H1 (cell line): ENCODE data around the gene CHST12. TPM values are rescaled to one million over a fixed set of nuclear protein-coding genes. Genes with fewer than 3 reads are reported as not detected.
A peak's percentile ranks its signal among the peaks of the same experiment; 100 is the strongest.

Experiments
- CTCF ChIA-PET: fragments of 300-600 bp; sonication (Branson Sonifier 250); formaldehyde crosslinking; loops from one replicate; lab custom pipeline; 2021; ENCODE audit not compliant: partially characterized antibody; lab: Charles Lee
- POLR2A ChIA-PET: fragments of 300-600 bp; sonication (Branson Sonifier 250); formaldehyde crosslinking; loops from one replicate; lab custom pipeline; 2021; ENCODE audit warnings: inconsistent platforms; ENCODE audit not compliant: partially characterized antibody; lab: Charles Lee
- DNase-seq, 2 experiments: peaks; one replicate each; pipeline versions ENCODE4 v3.0.0 to v3.0.0-alpha.2; 2010 to 2022; ENCODE audit warnings: low spot score in 2 of 2, low read depth in 1 of 2, mixed read lengths in 1 of 2
- FAIRE-seq: peaks from 2 replicates; lab custom pipeline; 2011; peaks lifted over from hg19 to GRCh38; lab: Jason Lieb, UNC
- H2AFZ ChIP-seq: 2 replicates; pipeline ENCODE4 v1.8.1; 2012; ENCODE audit warnings: low read length, inconsistent platforms
- H2AK5ac ChIP-seq: 2 replicates; pipeline ENCODE4 v1.6.1; 2013; ENCODE audit warnings: low read depth, low read length
- H2BK120ac ChIP-seq: replicated peaks from 2 replicates; pipeline ENCODE3; 2013; ENCODE audit warnings: low read depth, low read length, inconsistent platforms
- H2BK12ac ChIP-seq: 2 replicates; pipeline ENCODE4 v1.6.1; 2013; ENCODE audit warnings: low read depth, low read length
- H2BK15ac ChIP-seq: 2 replicates; pipeline ENCODE4 v1.6.1; 2013; ENCODE audit warnings: low read length
- H2BK20ac ChIP-seq: 2 replicates; pipeline ENCODE4 v1.6.1; 2013; ENCODE audit warnings: low read length
- H2BK5ac ChIP-seq: 2 replicates; pipeline ENCODE4 v1.6.1; 2013; ENCODE audit warnings: low read depth, low read length
- H3K14ac ChIP-seq: 2 replicates; pipeline ENCODE4 v1.6.1; 2013; ENCODE audit warnings: inconsistent platforms; ENCODE audit not compliant: insufficient read length
- H3K18ac ChIP-seq: 2 replicates; pipeline ENCODE4 v1.6.1; 2013; ENCODE audit warnings: low read length; ENCODE audit errors: extremely low read depth
- H3K23ac ChIP-seq: 2 replicates; pipeline ENCODE4 v1.6.1; 2013; ENCODE audit warnings: inconsistent platforms; ENCODE audit not compliant: insufficient read length
- H3K23me2 ChIP-seq: 2 replicates; pipeline ENCODE4 v1.6.1; 2013; ENCODE audit warnings: low read depth, low read length
- H3K27ac ChIP-seq: 2 replicates; pipeline ENCODE4 v1.6.1; 2011; ENCODE audit warnings: low read depth, low read length, inconsistent platforms
- H3K27me3 ChIP-seq, 4 experiments: replicated peaks in 1 of 4; 1 replicate in 1 of 4; 2 replicates in 3 of 4; pipeline versions ENCODE4 v1.6.1 to v1.8.1; 2011 to 2013; ENCODE audit warnings: low read length in 3 of 4, mild to moderate bottlenecking in 3 of 4, inconsistent platforms in 2 of 4, mixed read lengths in 2 of 4, moderate library complexity in 1 of 4; ENCODE audit not compliant: control insufficient read depth in 3 of 4, insufficient read depth in 3 of 4; ENCODE audit errors: extremely low read depth in 1 of 4
- H3K36me3 ChIP-seq, 4 experiments: 2 replicates each; pipeline versions ENCODE4 v1.6.1 to v1.8.1; 2011 to 2013; ENCODE audit warnings: mild to moderate bottlenecking in 4 of 4, low read length in 3 of 4, moderate library complexity in 2 of 4, control low read depth in 1 of 4, inconsistent platforms in 1 of 4; ENCODE audit not compliant: insufficient read depth in 4 of 4, control insufficient read depth in 2 of 4
- H3K4ac ChIP-seq: replicated peaks from 2 replicates; pipeline ENCODE3; 2013; ENCODE audit warnings: low read length, low read depth, mixed read lengths, inconsistent platforms; ENCODE audit not compliant: insufficient read length
- H3K4me1 ChIP-seq, 4 experiments: replicated peaks in 1 of 4; 1 replicate in 1 of 4; 2 replicates in 3 of 4; pipeline versions ENCODE4 v1.6.1 to v1.8.1; 2011 to 2013; ENCODE audit warnings: low read length in 3 of 4, inconsistent platforms in 2 of 4, mixed read lengths in 1 of 4; ENCODE audit not compliant: insufficient read depth in 4 of 4, control insufficient read depth in 3 of 4
- H3K4me2 ChIP-seq, 2 experiments: 2 replicates each; pipeline versions ENCODE4 v1.6.1 to v1.8.1; 2011 to 2013; ENCODE audit warnings: low read depth in 2 of 2, low read length in 2 of 2, control low read depth in 1 of 2, inconsistent platforms in 1 of 2, mild to moderate bottlenecking in 1 of 2; ENCODE audit not compliant: insufficient read depth in 1 of 2
- H3K4me3 ChIP-seq, 4 experiments: fragments of 200-600, 300-600 bp in 1 of 4; sonication (generic), shearing (Covaris generic), sonication (Bioruptor Twin) in 1 of 4; 2 replicates each; pipeline versions ENCODE4 v1.5.1 to v1.8.1; 2011 to 2016; ENCODE audit warnings: low read length in 4 of 4, low read depth in 3 of 4, control low read depth in 2 of 4, inconsistent platforms in 2 of 4, mild to moderate bottlenecking in 2 of 4, mixed read lengths in 1 of 4, moderate library complexity in 1 of 4; ENCODE audit not compliant: insufficient read depth in 2 of 4; ENCODE audit errors: extremely low read depth in 1 of 4
- H3K56ac ChIP-seq: replicated peaks from 2 replicates; pipeline ENCODE3; 2013; ENCODE audit warnings: low read depth, mild to moderate bottlenecking, mixed read lengths, low read length, inconsistent platforms; ENCODE audit not compliant: insufficient read length
- H3K79me1 ChIP-seq: 2 replicates; pipeline ENCODE4 v1.6.1; 2013; ENCODE audit warnings: low read depth, low read length, control low read depth
- H3K79me2 ChIP-seq, 2 experiments: 2 replicates each; pipeline versions ENCODE4 v1.6.1 to v1.8.1; 2012 to 2013; ENCODE audit warnings: low read length in 2 of 2, mild to moderate bottlenecking in 2 of 2, inconsistent platforms in 1 of 2; ENCODE audit not compliant: insufficient read depth in 2 of 2, control insufficient read depth in 1 of 2
- H3K9ac ChIP-seq, 4 experiments: replicated peaks in 1 of 4; 1 replicate in 1 of 4; 2 replicates in 3 of 4; pipeline versions ENCODE4 v1.6.1 to v1.8.1; 2011 to 2013; ENCODE audit warnings: low read depth in 3 of 4, low read length in 3 of 4, control low read depth in 2 of 4, mild to moderate bottlenecking in 2 of 4, moderate library complexity in 2 of 4, inconsistent platforms in 1 of 4; ENCODE audit errors: extremely low read depth in 1 of 4
- H3K9me3 ChIP-seq, 2 experiments: 2 replicates each; pipeline versions ENCODE4 v1.6.1 to v1.8.1; 2012 to 2013; ENCODE audit warnings: mild to moderate bottlenecking in 2 of 2, moderate library complexity in 2 of 2, control low read depth in 1 of 2, inconsistent platforms in 1 of 2, low read depth in 1 of 2, low read length in 1 of 2, mixed read lengths in 1 of 2; ENCODE audit not compliant: insufficient read depth in 2 of 2
- H4K20me1 ChIP-seq, 2 experiments: replicated peaks in 1 of 2; 2 replicates each; pipeline versions ENCODE3 to v1.8.1; 2011 to 2013; ENCODE audit warnings: inconsistent platforms in 2 of 2, low read length in 2 of 2, mild to moderate bottlenecking in 1 of 2; ENCODE audit not compliant: insufficient read depth in 2 of 2, control insufficient read depth in 1 of 2
- H4K5ac ChIP-seq: 2 replicates; pipeline ENCODE4 v1.6.1; 2013; ENCODE audit warnings: low read length, low read depth, mixed read lengths, inconsistent platforms; ENCODE audit not compliant: insufficient read length
- H4K8ac ChIP-seq: 2 replicates; pipeline ENCODE4 v1.8.0; 2013; ENCODE audit warnings: mild to moderate bottlenecking, moderate library complexity, low read length, inconsistent platforms; ENCODE audit not compliant: insufficient read depth; ENCODE audit errors: extremely low read depth
- H4K91ac ChIP-seq: replicated peaks from 2 replicates; pipeline ENCODE3; 2013; ENCODE audit warnings: low read length, mixed read lengths, inconsistent platforms; ENCODE audit not compliant: insufficient read length
- CBX5 ChIP-seq: fragments of 300-800, 300-1000 bp; sonication (generic); IDR thresholded peaks from 2 replicates; pipeline ENCODE4 v1.7.1; 2016; ENCODE audit warnings: antibody characterized with exemption, low read length, low read depth
- RXRA ChIP-seq: IDR thresholded peaks from 2 replicates; pipeline ENCODE4 v1.6.1; 2011; ENCODE audit warnings: low read depth, mild to moderate bottlenecking, low read length, moderate library complexity; ENCODE audit not compliant: insufficient read depth
- SIX5 ChIP-seq: IDR thresholded peaks from 2 replicates; pipeline ENCODE4 v1.6.1; 2011; ENCODE audit warnings: mild to moderate bottlenecking, low read depth, low read length
- SP1 ChIP-seq: IDR thresholded peaks from 2 replicates; pipeline ENCODE4 v1.6.1; 2011; ENCODE audit warnings: low read depth, low read length
- TAF7 ChIP-seq: optimal IDR thresholded peaks from 2 replicates; pipeline ENCODE3; 2011; ENCODE audit warnings: low read depth, mild to moderate bottlenecking, inconsistent platforms, low read length, moderate library complexity, borderline replicate concordance
- ZNF274 ChIP-seq: IDR thresholded peaks from 2 replicates; pipeline ENCODE4 v1.7.0; 2012; ENCODE audit warnings: low read length, borderline replicate concordance; ENCODE audit errors: extremely low read depth
- WGBS, 2 experiments: shearing (Covaris generic) in 1 of 2; methylation state at CpG; one replicate each; pipeline versions ENCODE4 v1.1.6 to v1.1.7; 2013 to 2015; ENCODE audit warnings: low lambda C conversion rate in 2 of 2, mixed read lengths in 2 of 2, inconsistent platforms in 1 of 2, low coverage in 1 of 2, missing lambda C conversion rate in 1 of 2; ENCODE audit not compliant: insufficient replicate concordance in 2 of 2, insufficient coverage in 1 of 2, insufficient read length in 1 of 2; ENCODE audit errors: extremely low coverage in 1 of 2, missing lambda C conversion rate in 1 of 2; 5-methylcytosine and 5-hydroxymethylcytosine counted together
- polyA plus RNA-seq, 7 experiments: library from polyadenylated mRNA; depleted of rRNA in 3 of 7; stranded (reverse) in 5 of 7; unstranded in 2 of 7; fragments of >200 nt in 5 of 7; fragments of 200-250 nt in 2 of 7; gene quantifications; 1 replicate in 5 of 7; 2 replicates in 1 of 7; 4 replicates in 1 of 7; pipeline versions ENCODE4 v1.2.1 to v1.2.3, GENCODE V29; 2011 to 2013; ENCODE audit warnings: missing spikeins in 2 of 7, mixed read lengths in 2 of 7
- total RNA-seq: library from RNA; stranded (reverse); fragmentation: NEBNext Ultra II Directional; extraction: Animal tissue kit (Norgen Biotek cat#: 25700); gene quantifications from 2 replicates; pipeline ENCODE4 v1.2.1, GENCODE V29; 2021

Gene CHST12
- total and polyA plus RNA-seq, 2 of the 8 experiments (the other 6 are each of a cell fraction or from before 2014, with no cell fraction given) = 13.4 to 24.1 TPM

- Histone ChIP-seq H3K23ac (no peak overlapping the region), H4K91ac (no peak overlapping the region), H4K20me1 (peaks cover 0 to 2% of the 10 kb centered on the region in 2 experiments), H3K36me3 (no peaks in the 10 kb centered on the region; a peak in 1 of 8 replicates), H4K8ac (no peak overlapping the region), H2BK5ac (no peak overlapping the region), H2BK120ac (no peak overlapping the region), H3K79me1 (no peaks in the 10 kb centered on the region; the same call in 1 of the 2 replicates), H3K9ac (no peak overlapping the region), H3K4ac (no peak overlapping the region), H3K23me2 (no peaks in the 10 kb centered on the region), H3K56ac (no peak overlapping the region), H2BK12ac (no peak overlapping the region), H3K18ac (no peak overlapping the region), H2AFZ (no peak overlapping the region), H3K14ac (no peak overlapping the region), H3K4me1 (no peaks in the 10 kb centered on the region; a peak in 1 of 7 replicates), H2BK15ac (no peak overlapping the region), H2BK20ac (no peak overlapping the region), H4K5ac (no peak overlapping the region), H3K4me2 (no peak overlapping the region), H3K27me3 (no peaks in the 10 kb centered on the region), H3K27ac (no peak overlapping the region), H3K4me3 (no peak overlapping the region), H3K79me2 (peaks cover 0 to 19% of the 10 kb centered on the region in 2 experiments; a peak in 3 of 4 replicates), H2AK5ac (peak overlapping the region; percentile 65; the same call in 1 of the 2 replicates), H3K9me3 (no peaks in the 10 kb centered on the region)
- DNase-seq (no peak), FAIRE-seq (no peak)
- ChIA-PET CTCF (interaction anchor here (1.2 to 9.8 kb wide), 3 partner anchors 14 to 50 kb away, joined by 3 to 79 read pairs (median 3); no protein-coding TSS in a partner anchor), POLR2A (interaction anchor here (2.3 kb wide), 1 partner anchor 10 kb away, joined by 6 read pairs; no protein-coding TSS in a partner anchor)
- WGBS, 2 experiments = 92% methylated on average over 15 of the region's 15 CpGs; no CpG with 5 or more reads in 1 of the 2 experiments
- TF ChIP-seq RXRA = no peak
- no peak for TF ChIP-seq SIX5
- no peak for TF ChIP-seq TAF7
- TF ChIP-seq CBX5 = no peak
- no peak for TF ChIP-seq ZNF274
- no peak for TF ChIP-seq SP1
These were observed 14.6 kb downstream of the CHST12 start for GRCh38 chr7:2417981-2418481.
